Smooth muscle cell of the brain vasculature (primary cell): ENCODE data around the gene NPHP1.
"Not testable (repeated sequence)": the region's sequence is repeated elsewhere in the genome, so short reads cannot be mapped to it uniquely, and the experiment has no call there.

Experiments
- DNase-seq: peaks from one replicate; pipeline ENCODE4 v3.0.0-alpha.2; 2012; ENCODE audit warnings: low read depth, low spot score

The NPHP1 gene

GRCh38 chr2:110198016-110198415, 6.8 kb downstream of the NPHP1 start:
- no peak for DNase-seq

GRCh38 chr2:110197452-110197851, 7.4 kb downstream of the NPHP1 start:
- no peak for DNase-seq

- DNase-seq, result not testable (repeated sequence)
Measured at GRCh38 chr2:110190169-110190568, 14.6 kb downstream of the NPHP1 start.

GRCh38 chr2:110182449-110182848, 22.4 kb downstream of the NPHP1 start:
- DNase-seq, result no peak

- DNase-seq, result no peak
Measured at GRCh38 chr2:110180036-110180435, 24.8 kb downstream of the NPHP1 start.

- no peak for DNase-seq
Measured at GRCh38 chr2:110173523-110173922, 31.3 kb downstream of the NPHP1 start.

- DNase-seq, result no peak
Measured at GRCh38 chr2:110172506-110172905, 32.3 kb downstream of the NPHP1 start.

- no peak for DNase-seq
Measured at GRCh38 chr2:110170102-110170501, 34.7 kb downstream of the NPHP1 start.

- no peak for DNase-seq
Measured at GRCh38 chr2:110167326-110168000, 37.4 kb downstream of the NPHP1 start.

GRCh38 chr2:110166266-110166665, 38.5 kb downstream of the NPHP1 start:
- DNase-seq, result no peak

GRCh38 chr2:110157153-110157793, 47.5 kb downstream of the NPHP1 start:
- peak; percentile 24 for DNase-seq

GRCh38 chr2:110154828-110155227, 50.0 kb downstream of the NPHP1 start:
- not testable (repeated sequence) for DNase-seq

- DNase-seq, result not testable (repeated sequence)
Measured at GRCh38 chr2:110154188-110154587, 50.6 kb downstream of the NPHP1 start.

GRCh38 chr2:110153416-110153815, 51.4 kb downstream of the NPHP1 start:
- DNase-seq, result no peak

- DNase-seq, result no peak
Measured at GRCh38 chr2:110152943-110153342, 51.9 kb downstream of the NPHP1 start.

GRCh38 chr2:110149330-110150220, 55.2 kb downstream of the NPHP1 start:
- no peak for DNase-seq

GRCh38 chr2:110146945-110147332, 57.9 kb downstream of the NPHP1 start:
- DNase-seq, result no peak

- no peak for DNase-seq
Measured at GRCh38 chr2:110146183-110146944, 58.4 kb downstream of the NPHP1 start.

- no peak for DNase-seq
Measured at GRCh38 chr2:110143982-110144381, 60.8 kb downstream of the NPHP1 start.

GRCh38 chr2:110140401-110140800, 64.4 kb downstream of the NPHP1 start:
- DNase-seq, result no peak

GRCh38 chr2:110134025-110134424, 70.8 kb downstream of the NPHP1 start:
- DNase-seq, result no peak

- no peak for DNase-seq
Measured at GRCh38 chr2:110131166-110131565, 73.6 kb downstream of the NPHP1 start.
